ENCODE measurements around the gene HES7. TPM values are rescaled to one million over a fixed set of nuclear protein-coding genes. Genes with fewer than 3 reads are reported as not detected.
A peak's percentile ranks its signal among the peaks of the same experiment; 100 is the strongest.

The HES7 gene
- total and polyA plus RNA-seq, 9 of the 15 experiments (the other 6 are each of a cell fraction or from before 2014, with no cell fraction given) = 0.03 to 1.7 (median 0.14) TPM; not detected in 1

DNA sequence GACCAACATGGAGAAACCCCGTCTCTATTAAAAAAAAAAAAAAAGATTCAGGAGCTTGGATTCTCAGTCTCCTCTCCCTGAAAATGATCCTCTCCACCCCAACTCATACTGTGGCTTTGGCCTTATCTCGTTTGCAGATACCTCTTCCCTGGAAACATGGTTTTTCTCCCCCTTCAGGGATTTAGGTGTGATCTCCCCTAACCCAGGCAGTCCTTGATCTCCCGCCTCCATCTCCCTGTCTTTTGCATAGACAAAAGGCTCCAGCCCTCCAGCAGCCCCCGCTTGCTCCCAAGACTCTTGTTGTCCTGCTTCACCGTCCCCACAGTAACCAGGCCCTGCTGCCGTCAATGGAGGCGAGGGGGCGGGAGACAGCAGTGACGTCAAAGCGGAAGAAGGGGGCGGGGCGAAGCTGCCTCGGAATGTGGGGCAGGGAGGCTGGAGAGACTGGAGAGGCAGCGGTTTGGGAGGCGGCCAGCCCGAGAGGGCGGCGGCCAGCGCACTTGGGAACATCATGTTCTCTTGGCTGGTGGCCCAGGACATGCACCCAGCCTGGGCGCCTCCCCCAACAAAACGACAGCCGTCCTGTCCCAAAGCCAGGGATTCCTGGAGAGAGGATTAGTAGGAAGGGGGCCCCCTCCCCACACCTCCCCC, 30.2 kb upstream of the HES7 start (continued):
- TF ChIP-seq HMG20B (CRISPR knock-in tag; IDR thresholded peaks at IDR 0.05) (no peak), MYC (IDR thresholded peaks at IDR 0.05; ENCODE audit: low read depth, low read length) (peak; percentile 54; the same call in 1 of the 2 replicates), MYC (CRISPR knock-in tag; IDR thresholded peaks at IDR 0.05; ENCODE audit: borderline replicate concordance, low read depth) (no peak), POLR2AphosphoS5 (IDR thresholded peaks at IDR 0.05; ENCODE audit: control insufficient read depth, insufficient read depth, low read depth, low read length) (peak; percentile 36; the same call in 1 of the 2 replicates), ZNF551 (CRISPR knock-in tag; IDR thresholded peaks at IDR 0.05) (no peak), ELF4 (CRISPR knock-in tag; IDR thresholded peaks at IDR 0.05) (no peak), NFRKB (IDR thresholded peaks at IDR 0.05; ENCODE audit: low read depth) (peak; percentile 53), SNRNP70 (optimal IDR thresholded peaks at IDR 0.05; ENCODE audit: low read depth, low read length) (no peak), ETV1 (tag; conservative IDR thresholded peaks at IDR 0.05; ENCODE audit: low read depth) (peak; percentile 48), KLF1 (tag; IDR thresholded peaks at IDR 0.05) (no peak), RBM17 (IDR thresholded peaks at IDR 0.05; ENCODE audit: borderline replicate concordance, low read depth, low read length) (no peak)
- TF ChIP-seq, protein P1, sequence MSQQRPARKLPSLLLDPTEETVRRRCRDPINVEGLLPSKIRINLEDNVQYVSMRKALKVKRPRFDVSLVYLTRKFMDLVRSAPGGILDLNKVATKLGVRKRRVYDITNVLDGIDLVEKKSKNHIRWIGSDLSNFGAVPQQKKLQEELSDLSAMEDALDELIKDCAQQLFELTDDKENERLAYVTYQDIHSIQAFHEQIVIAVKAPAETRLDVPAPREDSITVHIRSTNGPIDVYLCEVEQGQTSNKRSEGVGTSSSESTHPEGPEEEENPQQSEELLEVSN (IDR thresholded peaks at IDR 0.05; ENCODE audit: borderline replicate concordance in 1 of 2, extremely low read depth in 1 of 2, insufficient read depth in 1 of 2, insufficient read length in 1 of 2, low read depth in 1 of 2, low read length in 1 of 2, poor library complexity in 1 of 2, severe bottlenecking in 1 of 2) = peak in 1 of 2 experiments; percentile 56
- TF ChIP-seq, protein P2, sequence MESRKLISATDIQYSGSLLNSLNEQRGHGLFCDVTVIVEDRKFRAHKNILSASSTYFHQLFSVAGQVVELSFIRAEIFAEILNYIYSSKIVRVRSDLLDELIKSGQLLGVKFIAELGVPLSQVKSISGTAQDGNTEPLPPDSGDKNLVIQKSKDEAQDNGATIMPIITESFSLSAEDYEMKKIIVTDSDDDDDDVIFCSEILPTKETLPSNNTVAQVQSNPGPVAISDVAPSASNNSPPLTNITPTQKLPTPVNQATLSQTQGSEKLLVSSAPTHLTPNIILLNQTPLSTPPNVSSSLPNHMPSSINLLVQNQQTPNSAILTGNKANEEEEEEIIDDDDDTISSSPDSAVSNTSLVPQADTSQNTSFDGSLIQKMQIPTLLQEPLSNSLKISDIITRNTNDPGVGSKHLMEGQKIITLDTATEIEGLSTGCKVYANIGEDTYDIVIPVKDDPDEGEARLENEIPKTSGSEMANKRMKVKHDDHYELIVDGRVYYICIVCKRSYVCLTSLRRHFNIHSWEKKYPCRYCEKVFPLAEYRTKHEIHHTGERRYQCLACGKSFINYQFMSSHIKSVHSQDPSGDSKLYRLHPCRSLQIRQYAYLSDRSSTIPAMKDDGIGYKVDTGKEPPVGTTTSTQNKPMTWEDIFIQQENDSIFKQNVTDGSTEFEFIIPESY (CRISPR knock-in tag; IDR thresholded peaks at IDR 0.05) = no peak
- TF ChIP-seq, protein P3, sequence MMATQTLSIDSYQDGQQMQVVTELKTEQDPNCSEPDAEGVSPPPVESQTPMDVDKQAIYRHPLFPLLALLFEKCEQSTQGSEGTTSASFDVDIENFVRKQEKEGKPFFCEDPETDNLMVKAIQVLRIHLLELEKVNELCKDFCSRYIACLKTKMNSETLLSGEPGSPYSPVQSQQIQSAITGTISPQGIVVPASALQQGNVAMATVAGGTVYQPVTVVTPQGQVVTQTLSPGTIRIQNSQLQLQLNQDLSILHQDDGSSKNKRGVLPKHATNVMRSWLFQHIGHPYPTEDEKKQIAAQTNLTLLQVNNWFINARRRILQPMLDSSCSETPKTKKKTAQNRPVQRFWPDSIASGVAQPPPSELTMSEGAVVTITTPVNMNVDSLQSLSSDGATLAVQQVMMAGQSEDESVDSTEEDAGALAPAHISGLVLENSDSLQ (IDR thresholded peaks at IDR 0.05) = peak; percentile 71
- TF ChIP-seq, protein P4, sequence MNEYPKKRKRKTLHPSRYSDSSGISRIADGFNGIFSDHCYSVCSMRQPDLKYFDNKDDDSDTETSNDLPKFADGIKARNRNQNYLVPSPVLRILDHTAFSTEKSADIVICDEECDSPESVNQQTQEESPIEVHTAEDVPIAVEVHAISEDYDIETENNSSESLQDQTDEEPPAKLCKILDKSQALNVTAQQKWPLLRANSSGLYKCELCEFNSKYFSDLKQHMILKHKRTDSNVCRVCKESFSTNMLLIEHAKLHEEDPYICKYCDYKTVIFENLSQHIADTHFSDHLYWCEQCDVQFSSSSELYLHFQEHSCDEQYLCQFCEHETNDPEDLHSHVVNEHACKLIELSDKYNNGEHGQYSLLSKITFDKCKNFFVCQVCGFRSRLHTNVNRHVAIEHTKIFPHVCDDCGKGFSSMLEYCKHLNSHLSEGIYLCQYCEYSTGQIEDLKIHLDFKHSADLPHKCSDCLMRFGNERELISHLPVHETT (CRISPR knock-in tag; conservative IDR thresholded peaks at IDR 0.05 in 1 of 2, IDR thresholded peaks at IDR 0.05 in 1 of 2) = peak in 1 of 2 experiments; percentile 22; a peak in 1 of 4 replicates
- TF ChIP-seq, protein P5, sequence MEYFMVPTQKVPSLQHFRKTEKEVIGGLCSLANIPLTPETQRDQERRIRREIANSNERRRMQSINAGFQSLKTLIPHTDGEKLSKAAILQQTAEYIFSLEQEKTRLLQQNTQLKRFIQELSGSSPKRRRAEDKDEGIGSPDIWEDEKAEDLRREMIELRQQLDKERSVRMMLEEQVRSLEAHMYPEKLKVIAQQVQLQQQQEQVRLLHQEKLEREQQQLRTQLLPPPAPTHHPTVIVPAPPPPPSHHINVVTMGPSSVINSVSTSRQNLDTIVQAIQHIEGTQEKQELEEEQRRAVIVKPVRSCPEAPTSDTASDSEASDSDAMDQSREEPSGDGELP (CRISPR knock-in tag; IDR thresholded peaks at IDR 0.05; ENCODE audit: borderline replicate concordance) = peak; percentile 79
- TF ChIP-seq, protein P6, sequence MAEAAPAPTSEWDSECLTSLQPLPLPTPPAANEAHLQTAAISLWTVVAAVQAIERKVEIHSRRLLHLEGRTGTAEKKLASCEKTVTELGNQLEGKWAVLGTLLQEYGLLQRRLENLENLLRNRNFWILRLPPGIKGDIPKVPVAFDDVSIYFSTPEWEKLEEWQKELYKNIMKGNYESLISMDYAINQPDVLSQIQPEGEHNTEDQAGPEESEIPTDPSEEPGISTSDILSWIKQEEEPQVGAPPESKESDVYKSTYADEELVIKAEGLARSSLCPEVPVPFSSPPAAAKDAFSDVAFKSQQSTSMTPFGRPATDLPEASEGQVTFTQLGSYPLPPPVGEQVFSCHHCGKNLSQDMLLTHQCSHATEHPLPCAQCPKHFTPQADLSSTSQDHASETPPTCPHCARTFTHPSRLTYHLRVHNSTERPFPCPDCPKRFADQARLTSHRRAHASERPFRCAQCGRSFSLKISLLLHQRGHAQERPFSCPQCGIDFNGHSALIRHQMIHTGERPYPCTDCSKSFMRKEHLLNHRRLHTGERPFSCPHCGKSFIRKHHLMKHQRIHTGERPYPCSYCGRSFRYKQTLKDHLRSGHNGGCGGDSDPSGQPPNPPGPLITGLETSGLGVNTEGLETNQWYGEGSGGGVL (CRISPR knock-in tag; IDR thresholded peaks at IDR 0.05) = no peak

Data from K562 (cell line).